HG03060 (cell line): ENCODE measurements around the gene CLNK.

ENCODE experiments used
- ATAC-seq: cut with Tn5 transposase; IDR thresholded peaks from one replicate; pipeline ENCODE4 v1.9.1; 2021; ENCODE audit warnings: low read depth, moderate number of reproducible peaks; ENCODE audit not compliant: unreplicated experiment

The CLNK gene

DNA sequence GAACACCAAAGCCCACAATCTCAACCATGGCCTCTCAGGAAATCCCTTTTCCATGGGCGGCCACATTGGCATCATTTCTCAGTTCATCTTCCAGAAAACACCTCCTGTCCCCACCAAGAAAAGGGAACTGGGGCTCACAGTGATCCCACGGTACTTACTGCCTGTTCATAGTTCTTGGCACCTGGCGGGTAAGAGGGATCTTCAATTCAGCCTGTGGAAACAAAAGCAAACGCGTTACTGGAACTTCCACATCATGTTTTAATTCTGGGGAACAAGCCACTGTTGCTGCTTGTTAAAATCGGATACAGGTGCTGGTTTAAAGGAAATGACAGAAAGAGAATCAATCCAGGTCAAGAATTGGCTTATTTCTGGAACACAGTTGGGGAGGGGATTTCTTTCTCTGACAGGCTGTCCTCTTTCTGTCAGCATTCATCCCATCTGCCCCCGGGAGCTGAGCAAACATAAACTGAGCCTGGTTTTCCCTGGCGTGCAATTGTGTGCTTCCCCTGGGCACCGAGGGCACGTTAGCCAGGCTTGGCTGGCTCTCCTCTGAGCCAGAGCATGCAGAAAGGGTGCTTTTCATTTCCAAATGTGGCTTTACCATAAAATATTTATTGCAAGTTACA, 16.8 kb downstream of the CLNK start:
- no peak for ATAC-seq

DNA sequence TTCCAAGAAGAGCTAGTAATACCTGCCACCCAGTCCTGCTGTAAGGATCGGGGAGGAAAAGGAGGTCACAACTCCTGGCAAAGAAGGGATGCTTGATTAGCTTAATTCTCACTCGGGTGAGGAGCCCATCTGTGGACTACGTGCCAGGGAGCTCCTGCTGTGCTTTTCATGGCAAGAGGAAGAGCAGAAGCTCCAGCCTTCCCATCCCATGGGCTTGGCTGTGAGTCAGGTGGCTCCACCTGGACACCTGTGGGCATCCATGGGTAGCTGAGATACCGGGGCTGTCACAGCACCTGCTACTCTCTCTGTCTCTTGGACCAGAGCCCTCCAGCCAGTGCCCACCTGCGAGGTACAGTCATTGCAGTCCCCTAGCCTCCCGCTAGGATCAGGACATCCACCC, 18.0 kb downstream of the CLNK start:
- no peak for ATAC-seq

DNA sequence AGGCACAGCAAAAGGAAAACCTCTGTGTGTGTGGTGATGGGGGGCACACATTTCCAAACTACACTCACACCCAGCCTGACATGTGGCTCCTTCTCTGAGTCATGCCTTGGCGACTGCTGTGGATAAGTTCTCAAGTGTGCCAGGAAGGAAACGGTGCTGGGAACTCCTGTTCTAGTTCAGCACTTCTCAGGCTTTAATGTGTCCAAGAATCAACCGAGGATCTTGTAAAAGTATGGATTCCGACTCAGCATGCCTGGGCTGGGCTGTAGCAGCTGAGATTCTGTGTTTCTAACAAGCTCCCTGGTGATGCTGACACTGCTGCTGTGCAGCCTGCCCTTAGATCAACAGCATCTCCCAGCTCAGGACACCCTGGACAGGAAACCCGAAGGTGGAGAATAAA, 20.2 kb downstream of the CLNK start:
- ATAC-seq = no peak

DNA sequence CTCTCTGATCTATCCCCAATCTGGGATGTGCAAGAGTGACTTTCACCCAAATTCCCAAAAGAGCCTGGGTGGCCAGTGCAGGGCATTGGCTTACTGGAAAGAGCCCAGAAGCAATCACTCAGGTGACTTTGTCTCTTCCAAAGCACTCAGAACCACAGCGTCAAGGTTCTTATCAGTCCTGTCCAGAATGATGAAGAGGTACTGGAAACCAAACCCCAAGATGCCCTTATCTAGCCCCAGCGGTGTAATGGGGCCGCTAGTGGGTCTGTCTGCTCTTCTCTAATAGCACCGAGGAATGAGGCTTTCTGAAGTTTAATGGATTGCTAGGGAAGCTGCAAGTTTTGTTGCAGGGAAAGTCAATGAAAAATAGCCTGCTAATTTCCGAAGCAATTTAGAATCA, 21.6 kb downstream of the CLNK start:
- no peak for ATAC-seq

DNA sequence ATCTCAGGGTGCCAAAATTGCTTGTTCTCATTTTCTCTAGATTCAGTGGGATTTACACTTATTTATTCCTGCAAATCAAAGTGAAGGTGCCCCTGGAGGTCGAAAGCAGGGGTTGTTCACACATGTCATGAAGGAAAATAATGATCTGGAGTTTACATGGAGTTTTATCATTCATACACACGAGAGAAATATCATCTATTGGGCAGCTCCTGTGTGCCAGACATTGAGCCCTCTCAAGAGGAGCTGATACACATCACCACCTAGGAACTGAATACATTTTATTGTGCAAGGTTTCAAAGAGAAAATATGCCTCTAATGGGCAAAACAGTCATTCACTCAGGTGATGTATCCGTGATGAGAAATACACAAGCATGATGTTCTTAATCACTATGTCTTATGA, 23.5 kb downstream of the CLNK start:
- no peak for ATAC-seq

DNA sequence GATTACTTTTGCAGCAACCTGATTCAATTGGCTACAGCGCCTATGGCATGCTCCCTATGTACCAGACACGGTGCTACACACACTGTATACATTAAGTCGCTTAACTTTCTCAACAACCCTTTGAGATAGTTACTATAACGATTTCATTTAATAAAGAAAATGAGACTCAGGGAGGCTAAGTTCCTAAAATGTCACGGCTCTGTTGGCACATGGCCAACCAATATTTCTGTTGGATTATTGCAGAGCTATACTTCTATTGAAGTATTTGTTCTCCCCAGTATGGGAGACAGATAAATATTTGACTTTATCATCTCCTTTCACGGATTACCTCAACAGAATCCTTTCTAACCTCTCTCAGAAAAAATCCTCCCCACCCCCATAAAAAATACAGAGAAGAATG, 25.3 kb downstream of the CLNK start:
- ATAC-seq = no peak

DNA sequence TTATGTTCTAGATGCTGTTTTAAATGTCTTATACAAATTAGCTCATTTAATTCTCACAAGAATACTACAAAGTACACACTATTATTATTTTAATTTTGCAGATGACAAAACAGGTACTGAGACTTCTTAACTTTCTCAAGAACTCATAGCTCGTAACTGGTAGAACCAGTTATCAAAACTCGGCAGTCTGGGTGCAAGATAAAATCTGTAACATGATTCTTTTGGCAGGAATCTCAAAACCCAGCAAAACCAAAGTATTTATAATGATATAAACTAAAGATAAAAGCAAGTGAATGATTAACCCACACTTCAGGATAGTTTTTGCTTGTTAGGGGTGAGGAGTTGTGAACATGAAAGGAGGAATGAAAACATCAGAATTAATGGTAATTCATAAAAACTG, 27.6 kb downstream of the CLNK start:
- ATAC-seq = no peak

DNA sequence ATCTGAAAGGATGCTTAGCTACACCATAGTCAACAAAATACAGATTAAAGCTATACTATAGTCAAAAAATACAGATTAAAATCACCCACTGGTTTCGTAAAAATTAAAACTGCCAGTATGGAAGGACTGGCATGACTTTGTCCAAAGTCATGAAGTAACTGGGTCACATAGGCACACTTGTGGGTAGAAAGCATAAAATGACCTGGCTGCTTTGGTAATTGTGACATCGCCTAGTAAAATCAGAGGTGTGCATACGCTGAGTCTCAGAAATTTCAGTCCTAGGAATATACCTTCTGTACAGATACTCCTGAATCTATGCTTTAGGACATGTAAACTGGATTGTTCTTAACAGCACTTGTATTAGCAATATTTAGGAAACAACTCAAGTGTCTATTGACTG, 28.1 kb downstream of the CLNK start:
- no peak for ATAC-seq

DNA sequence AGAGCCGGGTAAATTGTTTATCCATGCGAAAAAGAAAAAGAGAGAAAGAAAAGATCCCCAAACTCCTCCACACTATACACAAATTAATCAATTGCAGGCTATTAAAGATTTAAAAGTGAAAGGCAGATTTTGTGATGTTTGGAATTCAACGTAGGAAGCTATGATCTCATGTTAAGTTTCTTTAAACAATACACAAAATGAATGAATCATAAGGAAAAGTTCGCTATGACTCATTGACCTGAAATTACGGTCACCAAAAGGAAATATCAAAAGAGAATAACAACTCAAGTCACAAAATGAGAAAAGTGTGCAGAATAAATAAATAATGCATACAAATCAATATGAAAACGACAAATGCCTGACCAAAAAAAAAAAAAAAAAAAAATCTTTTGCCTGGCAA, 28.6 kb downstream of the CLNK start:
- no peak for ATAC-seq

DNA sequence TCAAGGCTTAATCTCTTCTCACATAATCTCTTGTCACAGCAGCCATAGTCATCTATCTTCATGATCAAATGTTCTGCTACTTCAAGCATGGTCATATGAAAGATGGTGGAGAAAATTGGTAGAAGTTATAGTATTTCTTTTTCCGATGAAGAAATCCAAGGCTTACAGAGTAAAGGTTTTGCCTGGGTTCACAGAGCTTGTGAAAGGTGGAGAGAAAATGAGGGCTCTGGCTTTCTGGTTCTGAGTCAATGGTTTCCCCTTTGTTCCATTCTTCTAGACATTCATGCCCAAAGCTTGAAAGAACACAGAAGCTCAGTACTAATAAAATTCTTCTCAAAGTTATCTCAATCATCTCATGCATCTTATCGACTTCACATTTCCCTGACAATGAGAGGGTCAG, 36.1 kb downstream of the CLNK start:
- no peak for ATAC-seq

DNA sequence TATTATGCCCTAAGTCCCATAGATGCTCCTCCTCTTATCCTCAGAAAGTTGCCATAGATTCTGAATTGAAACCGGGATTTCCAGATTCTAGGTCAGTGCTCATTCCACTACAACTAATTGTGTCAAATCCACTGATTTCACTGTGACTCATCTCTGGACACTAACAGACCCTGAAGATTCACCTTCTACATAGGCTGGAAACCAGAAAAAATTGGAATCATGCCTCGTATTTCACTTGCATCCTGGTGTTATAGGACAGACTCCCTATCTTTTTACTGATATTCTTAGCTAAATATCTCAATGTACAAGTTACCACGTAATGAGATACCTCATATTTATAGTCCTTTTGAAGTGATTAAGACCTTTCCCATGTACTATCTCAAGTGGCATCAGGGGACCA, 36.7 kb downstream of the CLNK start:
- no peak for ATAC-seq

DNA sequence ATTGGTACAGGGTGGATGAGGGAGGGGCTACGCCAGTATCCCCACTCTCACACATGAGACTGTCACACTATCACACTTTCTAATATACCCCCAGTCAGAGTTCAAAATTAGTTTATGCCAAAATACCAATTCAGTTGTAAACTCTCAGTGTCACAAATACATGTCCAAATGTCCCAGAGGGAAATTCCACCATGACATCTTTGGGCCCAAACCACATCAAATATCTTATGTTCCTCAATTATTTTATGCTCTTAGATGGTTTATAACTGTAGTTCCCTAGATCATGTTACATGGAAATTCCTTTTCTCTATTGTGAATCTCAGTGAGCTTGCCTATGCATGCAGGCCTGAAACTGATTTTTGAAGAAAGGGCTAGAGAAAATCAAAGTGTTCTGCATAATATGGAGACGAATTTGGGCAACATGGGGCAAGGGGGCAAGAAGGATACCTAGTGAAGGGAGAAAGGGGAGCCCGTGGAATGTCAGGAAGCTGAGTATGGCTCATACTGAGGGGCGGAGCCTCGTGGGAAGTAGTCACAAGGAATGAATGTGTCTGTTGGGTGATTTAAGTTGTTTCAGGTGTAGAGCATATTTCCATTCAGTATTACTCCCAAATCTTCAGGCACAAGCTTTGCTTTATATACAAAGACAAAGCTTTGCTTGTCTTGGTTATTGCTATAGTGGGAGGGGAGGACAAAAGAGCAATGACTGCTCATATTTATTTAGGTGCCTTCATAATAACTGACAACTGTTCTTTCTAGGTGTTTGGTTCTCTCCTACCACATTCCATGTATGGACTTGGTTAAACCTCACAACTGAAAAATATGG, 40.8 kb downstream of the CLNK start:
- no peak for ATAC-seq

DNA sequence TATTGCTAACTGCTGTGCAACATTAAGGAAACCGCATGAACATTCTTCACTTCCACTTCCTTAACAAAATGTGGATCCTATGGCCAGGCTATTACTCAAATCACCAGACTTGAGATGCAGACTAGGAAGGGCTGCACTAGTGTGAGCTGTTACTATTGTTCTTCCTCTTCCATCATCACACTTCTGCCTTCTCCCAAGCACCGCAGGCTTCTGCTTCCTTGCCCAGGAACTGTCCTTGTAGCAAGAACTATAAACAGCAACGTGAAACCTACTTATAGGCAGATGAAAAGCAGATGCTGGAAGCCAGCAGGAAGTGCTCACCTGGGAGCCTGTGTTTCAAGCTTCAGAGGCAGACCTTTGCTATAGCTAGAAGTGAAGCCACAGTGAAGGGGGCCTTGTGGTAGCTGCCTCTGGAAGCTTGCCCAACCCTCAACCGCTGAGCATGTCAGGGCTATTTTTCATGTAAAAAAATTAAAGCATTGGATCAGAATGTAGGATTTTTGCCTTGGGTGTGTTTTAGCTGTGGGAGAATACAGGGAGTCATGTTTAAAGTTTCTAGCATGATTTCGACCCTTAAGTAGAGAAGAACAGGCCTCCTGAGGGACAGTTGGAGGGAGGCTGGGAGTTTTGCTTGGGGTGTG, 43.9 kb downstream of the CLNK start:
- ATAC-seq = no peak

DNA sequence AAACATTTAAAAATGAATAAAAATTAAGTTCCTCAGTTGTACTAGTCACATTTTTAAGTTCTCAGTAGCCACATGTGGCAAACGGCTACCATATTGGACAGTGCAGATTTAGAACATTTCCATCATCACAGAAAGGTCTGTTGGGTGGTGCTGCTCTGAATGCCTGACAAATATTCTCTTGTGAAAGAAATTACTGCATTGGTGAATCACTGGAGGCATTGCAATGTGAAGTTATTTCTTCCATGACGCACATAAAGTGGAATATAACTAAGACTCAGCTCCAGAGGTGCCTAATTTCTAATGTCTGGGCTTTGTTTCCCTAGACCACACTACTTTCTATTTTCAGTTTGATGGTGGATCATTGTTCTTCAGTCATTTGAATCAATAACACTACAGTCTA, 44.9 kb downstream of the CLNK start:
- ATAC-seq = no peak

DNA sequence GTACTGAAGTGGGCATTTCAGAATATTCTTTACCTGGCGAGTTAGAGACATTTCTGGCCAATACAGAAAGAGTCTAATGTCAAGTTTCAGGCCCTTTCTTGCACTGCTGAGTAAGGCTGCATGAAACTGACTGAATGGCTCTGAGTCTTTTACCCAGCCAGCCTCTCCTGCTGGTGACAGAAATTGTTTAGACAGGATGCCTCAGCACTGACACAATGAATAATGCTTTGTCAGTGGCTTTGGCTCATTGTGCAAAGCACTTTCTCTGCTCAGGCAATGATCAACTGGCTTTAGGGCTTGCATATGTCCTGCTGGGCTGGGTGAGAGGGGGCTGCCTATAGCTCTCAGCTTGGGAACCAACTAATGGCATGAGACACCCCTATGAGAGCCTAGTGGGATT, 45.5 kb downstream of the CLNK start:
- ATAC-seq = no peak

DNA sequence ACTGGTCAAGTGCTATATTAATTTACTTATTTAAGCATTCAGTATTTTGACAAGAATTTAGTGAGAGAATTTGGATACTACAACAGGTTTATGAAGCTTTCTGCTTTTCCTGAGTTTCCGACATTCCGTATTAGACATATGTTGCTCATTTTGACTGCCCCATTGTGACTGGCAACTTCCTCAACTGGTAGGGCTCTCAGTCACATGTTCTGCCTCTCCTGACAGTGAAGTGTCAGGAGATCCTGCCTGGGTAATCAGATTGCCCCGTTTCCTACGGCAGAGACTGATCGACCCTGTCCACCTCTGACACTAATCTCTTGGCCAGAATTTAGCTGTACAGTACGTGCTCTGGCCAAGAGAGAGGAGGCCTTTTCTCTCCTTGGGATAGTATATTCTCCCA, 49.5 kb downstream of the CLNK start:
- ATAC-seq = no peak

DNA sequence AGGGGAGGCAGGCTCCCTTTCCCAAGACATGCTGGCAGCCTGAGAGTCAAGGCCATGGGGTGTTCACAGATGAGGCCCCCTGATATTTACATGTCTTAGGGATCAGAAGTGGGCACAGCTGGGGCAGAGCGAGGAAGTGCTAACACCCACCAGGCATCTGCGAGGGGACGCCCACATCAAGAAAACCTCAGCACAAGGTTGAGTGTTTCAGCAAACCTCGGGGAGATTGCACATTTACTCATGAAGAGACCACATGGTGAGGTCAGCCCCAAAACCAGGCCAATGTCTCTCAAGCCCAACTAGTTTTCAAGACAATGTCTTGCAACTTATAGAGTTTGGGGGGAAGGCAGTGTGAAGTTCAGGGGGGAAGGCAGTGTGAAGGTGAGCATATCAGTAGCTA, 55.2 kb downstream of the CLNK start:
- no peak for ATAC-seq

DNA sequence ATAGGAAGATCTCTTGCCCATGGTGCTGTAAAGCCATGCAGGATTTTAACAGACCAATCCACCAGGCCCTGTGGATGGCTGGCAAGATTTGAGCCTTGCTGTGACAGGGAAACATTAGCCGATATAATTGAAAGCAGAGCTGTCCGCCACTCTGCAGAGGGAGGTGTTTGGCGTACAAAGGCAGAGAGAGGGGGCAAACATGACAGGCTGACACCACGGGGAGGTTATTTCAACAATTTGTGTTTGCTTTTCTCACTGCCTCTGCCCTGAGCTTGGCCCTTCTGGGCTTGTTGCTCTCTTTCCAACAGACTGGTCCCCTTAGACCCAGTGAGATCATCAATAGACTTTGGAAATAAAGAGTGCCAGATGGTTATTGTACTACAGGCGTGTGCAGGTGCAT, 59.4 kb downstream of the CLNK start:
- no peak for ATAC-seq

DNA sequence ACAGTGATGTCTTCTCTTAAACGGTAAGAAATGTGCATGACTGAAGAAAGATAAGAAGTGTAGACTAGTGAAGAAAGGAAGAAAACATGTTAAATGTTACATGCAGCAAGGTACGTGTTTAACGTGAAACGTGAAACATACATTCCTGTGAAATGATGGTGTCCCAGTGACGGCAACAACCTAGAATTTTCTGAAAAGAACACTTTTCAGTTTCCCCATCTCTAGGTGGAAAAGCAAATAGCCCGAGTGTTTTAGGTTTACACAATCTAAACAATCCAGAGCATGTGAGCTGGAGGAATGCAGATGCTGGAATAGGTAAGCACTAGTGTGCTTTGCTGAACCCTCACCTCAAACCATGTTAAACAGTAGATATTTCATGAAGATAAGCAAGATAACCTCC, 60.7 kb downstream of the CLNK start:
- ATAC-seq = no peak

DNA sequence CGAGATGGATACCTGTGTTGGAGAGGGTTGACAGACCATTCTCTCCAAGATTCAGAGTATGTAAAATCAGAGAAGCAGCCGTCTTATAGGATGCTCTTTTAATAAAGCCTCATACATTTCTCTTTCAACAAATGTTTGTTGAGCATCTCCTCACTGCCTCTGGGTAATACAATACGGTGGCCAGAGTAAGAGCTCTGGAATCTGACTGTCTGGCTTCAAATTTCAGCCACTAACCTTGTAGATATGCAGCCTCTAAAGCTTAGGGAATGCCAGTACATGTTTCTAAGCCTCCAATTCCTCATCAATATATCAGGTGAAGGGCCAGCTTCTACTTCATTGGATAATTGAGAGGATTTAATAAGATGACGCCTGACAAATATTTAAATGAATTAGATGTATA, 61.3 kb downstream of the CLNK start:
- ATAC-seq = no peak

DNA sequence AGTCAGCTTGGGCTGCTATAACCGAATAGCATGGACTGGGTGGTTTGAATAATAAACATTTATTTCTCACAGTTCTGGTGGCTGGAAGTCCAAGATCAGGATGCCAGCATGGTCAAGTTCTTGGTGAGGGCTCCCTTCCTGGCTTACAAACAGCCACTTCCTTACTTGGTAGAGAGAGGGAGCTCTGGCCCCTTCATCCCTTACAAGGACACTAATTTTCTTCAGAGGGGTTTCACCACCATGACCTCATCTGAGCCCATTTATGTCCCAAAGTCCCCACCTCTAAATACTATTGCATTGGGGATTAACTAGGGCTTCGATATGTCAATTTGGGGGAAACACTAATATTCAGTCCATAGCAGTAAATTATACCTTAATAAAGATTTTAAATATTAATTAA, 61.8 kb downstream of the CLNK start:
- ATAC-seq = no peak

DNA sequence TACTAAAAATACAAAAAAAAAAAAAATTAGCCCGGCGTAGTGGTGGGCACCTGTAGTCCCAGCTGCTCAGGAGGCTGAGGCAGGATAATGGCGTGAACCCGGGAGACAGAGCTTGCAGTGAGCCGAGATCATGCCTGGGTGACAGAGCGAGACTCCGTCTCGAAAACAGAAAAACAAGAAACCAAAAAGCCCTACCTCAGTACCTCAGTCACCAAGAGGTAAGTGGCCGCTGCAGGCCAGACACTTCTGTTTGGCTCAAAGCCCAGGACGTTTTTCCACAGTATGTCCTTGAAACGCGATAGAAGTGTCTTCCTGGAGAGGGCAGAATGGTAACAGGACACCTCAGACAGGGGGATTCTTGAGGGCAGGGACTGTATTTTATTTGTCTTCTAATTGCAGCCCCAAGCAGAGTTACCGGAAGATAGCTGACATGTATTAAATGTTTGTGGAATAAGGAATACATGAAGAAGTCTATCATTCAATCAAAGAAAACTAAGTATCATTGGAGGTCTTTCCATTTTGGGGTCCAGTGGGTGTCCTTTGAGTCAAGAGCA, 63.6 kb downstream of the CLNK start:
- ATAC-seq = no peak
